ENCODE measurements around the gene MAN2B1. TPM values are rescaled to one million over a fixed set of nuclear protein-coding genes. Genes with fewer than 3 reads are reported as not detected.

Gene MAN2B1
- total and polyA plus RNA-seq, 2 of the 13 experiments (the other 11 are each of a cell fraction or from before 2014, with no cell fraction given) = 23.6 to 23.8 TPM

- TF ChIP-seq, protein P1, sequence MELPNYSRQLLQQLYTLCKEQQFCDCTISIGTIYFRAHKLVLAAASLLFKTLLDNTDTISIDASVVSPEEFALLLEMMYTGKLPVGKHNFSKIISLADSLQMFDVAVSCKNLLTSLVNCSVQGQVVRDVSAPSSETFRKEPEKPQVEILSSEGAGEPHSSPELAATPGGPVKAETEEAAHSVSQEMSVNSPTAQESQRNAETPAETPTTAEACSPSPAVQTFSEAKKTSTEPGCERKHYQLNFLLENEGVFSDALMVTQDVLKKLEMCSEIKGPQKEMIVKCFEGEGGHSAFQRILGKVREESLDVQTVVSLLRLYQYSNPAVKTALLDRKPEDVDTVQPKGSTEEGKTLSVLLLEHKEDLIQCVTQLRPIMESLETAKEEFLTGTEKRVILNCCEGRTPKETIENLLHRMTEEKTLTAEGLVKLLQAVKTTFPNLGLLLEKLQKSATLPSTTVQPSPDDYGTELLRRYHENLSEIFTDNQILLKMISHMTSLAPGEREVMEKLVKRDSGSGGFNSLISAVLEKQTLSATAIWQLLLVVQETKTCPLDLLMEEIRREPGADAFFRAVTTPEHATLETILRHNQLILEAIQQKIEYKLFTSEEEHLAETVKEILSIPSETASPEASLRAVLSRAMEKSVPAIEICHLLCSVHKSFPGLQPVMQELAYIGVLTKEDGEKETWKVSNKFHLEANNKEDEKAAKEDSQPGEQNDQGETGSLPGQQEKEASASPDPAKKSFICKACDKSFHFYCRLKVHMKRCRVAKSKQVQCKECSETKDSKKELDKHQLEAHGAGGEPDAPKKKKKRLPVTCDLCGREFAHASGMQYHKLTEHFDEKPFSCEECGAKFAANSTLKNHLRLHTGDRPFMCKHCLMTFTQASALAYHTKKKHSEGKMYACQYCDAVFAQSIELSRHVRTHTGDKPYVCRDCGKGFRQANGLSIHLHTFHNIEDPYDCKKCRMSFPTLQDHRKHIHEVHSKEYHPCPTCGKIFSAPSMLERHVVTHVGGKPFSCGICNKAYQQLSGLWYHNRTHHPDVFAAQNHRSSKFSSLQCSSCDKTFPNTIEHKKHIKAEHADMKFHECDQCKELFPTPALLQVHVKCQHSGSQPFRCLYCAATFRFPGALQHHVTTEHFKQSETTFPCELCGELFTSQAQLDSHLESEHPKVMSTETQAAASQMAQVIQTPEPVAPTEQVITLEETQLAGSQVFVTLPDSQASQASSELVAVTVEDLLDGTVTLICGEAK (IDR thresholded peaks at IDR 0.05) = no peak
- TF ChIP-seq, protein P1 (CRISPR knock-in tag; IDR thresholded peaks at IDR 0.05) = 0 out of 2 replicates have a peak, but pooled peaks have one; percentile 36
- peak; percentile 29; the same call in 1 of the 2 replicates for TF ChIP-seq YEATS4 (CRISPR knock-in tag; IDR thresholded peaks at IDR 0.05; ENCODE audit: borderline replicate concordance)
- no peak for TF ChIP-seq ARID5B (CRISPR knock-in tag; IDR thresholded peaks at IDR 0.05)
- TF ChIP-seq, protein P2, sequence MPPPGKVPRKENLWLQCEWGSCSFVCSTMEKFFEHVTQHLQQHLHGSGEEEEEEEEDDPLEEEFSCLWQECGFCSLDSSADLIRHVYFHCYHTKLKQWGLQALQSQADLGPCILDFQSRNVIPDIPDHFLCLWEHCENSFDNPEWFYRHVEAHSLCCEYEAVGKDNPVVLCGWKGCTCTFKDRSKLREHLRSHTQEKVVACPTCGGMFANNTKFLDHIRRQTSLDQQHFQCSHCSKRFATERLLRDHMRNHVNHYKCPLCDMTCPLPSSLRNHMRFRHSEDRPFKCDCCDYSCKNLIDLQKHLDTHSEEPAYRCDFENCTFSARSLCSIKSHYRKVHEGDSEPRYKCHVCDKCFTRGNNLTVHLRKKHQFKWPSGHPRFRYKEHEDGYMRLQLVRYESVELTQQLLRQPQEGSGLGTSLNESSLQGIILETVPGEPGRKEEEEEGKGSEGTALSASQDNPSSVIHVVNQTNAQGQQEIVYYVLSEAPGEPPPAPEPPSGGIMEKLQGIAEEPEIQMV (CRISPR knock-in tag; IDR thresholded peaks at IDR 0.05; ENCODE audit: low read depth) = no peak
- TF ChIP-seq ELF3 (CRISPR knock-in tag; IDR thresholded peaks at IDR 0.05) = 0 out of 2 replicates have a peak, but pooled peaks have one; percentile 47
- TF ChIP-seq EHMT2 (IDR thresholded peaks at IDR 0.05; ENCODE audit: borderline replicate concordance, low read depth, low read length) = no peak
- TF ChIP-seq ZNF460 (CRISPR knock-in tag; IDR thresholded peaks at IDR 0.05; ENCODE audit: borderline replicate concordance) = no peak
- 0 out of 2 replicates have a peak, but pooled peaks have one; percentile 29 for TF ChIP-seq ZNF761 (CRISPR knock-in tag; conservative IDR thresholded peaks at IDR 0.05)
- TF ChIP-seq TMF1 (CRISPR knock-in tag; IDR thresholded peaks at IDR 0.05; ENCODE audit: low read depth) = no peak
- peak; percentile 76 for TF ChIP-seq AGO1 (IDR thresholded peaks at IDR 0.05; ENCODE audit: low read depth, low read length, poor library complexity, severe bottlenecking)
- no peak for TF ChIP-seq RAD21 (CRISPR knock-in tag; IDR thresholded peaks at IDR 0.05)
- TF ChIP-seq ZFP90 (CRISPR knock-in tag; IDR thresholded peaks at IDR 0.05; ENCODE audit: borderline replicate concordance) = 0 out of 2 replicates have a peak, but pooled peaks have one; percentile 45
- TF ChIP-seq TGIF2 (CRISPR knock-in tag; IDR thresholded peaks at IDR 0.05) = 0 out of 2 replicates have a peak, but pooled peaks have one; percentile 28
Measured at GRCh38 chr19:12666265-12667048, at the start of gene MAN2B1, which contains the start of gene WDR83 (continued).

Measured in HepG2 (cell line).